ENCODE results near the gene HEATR9.

The HEATR9 gene

DNA sequence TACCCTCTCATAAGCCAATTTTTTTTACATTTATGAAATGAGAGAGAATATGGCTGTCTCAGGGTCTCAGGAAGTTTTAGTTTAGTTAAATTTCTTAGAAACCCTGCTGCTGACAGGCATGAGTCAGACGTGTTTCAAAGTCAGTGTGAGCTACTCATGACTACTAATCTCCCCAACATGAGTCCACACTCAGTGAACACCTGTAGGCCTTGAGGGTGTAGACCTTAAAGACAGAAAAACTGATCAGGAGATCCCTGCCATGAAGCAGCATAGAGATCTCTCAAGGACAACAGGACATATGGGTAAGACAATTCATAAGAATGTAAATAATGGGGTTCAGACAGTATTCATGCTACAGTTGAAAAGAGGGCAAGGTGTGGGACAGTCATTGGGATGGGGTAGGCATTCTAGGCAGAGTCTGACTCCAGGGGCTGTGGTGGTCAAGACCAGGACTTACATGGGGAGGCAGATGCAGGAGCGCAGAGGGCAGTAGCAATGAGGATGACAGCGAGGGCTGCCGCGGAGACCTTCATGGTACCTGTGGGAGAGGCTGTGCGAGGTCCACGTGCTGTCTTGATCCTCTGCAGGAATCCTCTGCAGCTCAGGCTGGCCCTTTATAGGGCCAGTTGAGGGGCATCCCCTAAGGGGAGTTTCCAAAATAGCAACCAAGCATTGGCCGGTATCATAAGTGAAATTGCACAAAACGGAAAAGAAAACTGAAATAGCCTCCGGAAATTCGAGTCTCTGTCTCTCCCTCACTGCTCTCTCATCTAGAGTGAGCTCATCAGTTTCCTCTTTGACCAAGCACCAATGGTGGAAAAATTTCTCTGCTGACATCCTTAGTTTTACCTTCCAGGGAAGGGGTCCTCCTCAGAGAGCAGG lies 11.3 kb upstream of the HEATR9 start, which contains the start of gene CCL5:
Gene CCL5 (minus strand): TSS at position 588 of the 882 bp plus-strand sequence.
- TF ChIP-seq CTCF (IDR thresholded peaks at IDR 0.05; ENCODE audit: insufficient read depth, missing control alignments): no peak
- DNase-seq (ENCODE audit: insufficient read length, low spot score) (no peak), FAIRE-seq (no peak)

- FAIRE-seq: no peak
- no peak for TF ChIP-seq CTCF (IDR thresholded peaks at IDR 0.05; ENCODE audit: insufficient read depth, missing control alignments)
Measured at GRCh38 chr17:35878361-35878760, 9.7 kb upstream of the HEATR9 start.

GRCh38 chr17:35877345-35878029 lies 8.8 kb upstream of the HEATR9 start:
- no peak for DNase-seq (ENCODE audit: insufficient read length, low spot score)
- no peak for TF ChIP-seq CTCF (IDR thresholded peaks at IDR 0.05; ENCODE audit: insufficient read depth, missing control alignments)
- no peak for FAIRE-seq

More at GRCh38 chr17:35878361-35878760, 9.7 kb upstream of the HEATR9 start:
- no peak for DNase-seq (ENCODE audit: insufficient read length, low spot score)

GRCh38 chr17:35876534-35876933 lies 7.8 kb upstream of the HEATR9 start:
- no peak for DNase-seq (ENCODE audit: insufficient read length, low spot score)
- no peak for TF ChIP-seq CTCF (IDR thresholded peaks at IDR 0.05; ENCODE audit: insufficient read depth, missing control alignments)
- no peak for FAIRE-seq

DNA sequence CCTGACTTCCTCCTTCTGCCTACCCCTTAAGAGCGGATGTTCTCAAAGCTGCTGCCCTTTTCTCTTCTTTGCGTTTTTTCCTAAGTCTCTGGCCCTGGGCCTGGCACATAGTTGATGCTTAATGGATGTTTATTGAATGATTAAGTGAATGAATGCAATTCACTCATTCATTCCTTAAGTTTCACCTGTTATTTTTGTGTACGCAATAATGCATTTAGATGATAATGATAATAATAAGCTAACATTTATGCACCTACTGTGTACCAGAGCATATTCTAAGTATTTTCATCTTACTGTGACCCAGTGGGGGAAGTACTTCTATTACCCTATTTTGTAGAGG lies 7.1 kb upstream of the HEATR9 start:
- FAIRE-seq (no peak), DNase-seq (ENCODE audit: insufficient read length, low spot score) (no peak)
- no peak for TF ChIP-seq CTCF (IDR thresholded peaks at IDR 0.05; ENCODE audit: insufficient read depth, missing control alignments)

DNA sequence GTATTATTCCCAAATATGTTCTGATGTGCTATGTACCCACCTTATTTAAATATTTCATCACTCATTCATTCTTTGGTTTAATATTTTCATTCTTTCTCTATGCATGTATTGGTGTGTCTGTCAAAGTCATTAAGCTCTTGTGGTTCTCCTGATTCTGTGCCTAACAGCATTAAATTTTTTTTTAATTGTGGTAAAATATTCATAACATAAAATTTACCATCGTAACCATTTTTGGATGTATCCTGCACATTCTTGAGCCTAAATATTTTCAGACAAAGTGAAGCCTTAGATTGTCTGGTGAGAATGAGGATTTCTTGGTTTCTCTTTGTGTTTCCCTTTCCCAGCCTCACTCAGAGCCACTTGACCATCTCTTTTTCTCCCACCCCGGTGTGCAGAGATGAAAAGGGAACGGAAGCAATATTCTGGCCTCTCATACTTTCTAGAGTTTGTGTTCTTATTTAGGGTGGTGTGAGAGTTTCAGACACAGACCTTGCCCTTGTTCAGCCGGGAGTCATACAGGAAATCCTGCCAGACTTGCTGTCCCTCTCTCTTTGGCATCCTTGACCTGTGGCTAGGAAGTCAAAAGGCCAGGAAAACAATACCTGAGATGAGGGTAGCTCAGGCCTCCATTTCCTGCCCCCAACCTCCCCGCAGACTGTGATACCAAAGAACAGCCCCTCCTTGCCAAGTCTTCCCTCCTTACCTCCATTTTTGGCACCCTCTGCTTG lies 6.5 kb upstream of the HEATR9 start:
- FAIRE-seq: no peak
- no peak for TF ChIP-seq CTCF (IDR thresholded peaks at IDR 0.05; ENCODE audit: insufficient read depth, missing control alignments)
- DNase-seq (ENCODE audit: insufficient read length, low spot score): no peak
